OCI-M2 (cell line): ENCODE measurements around the gene C5orf52.
"Not testable (repeated sequence)": the region's sequence is repeated elsewhere in the genome, so short reads cannot be mapped to it uniquely, and the experiment has no call there.

Experiments
- DNase-seq: peaks from one replicate; lab custom pipeline; 2025; ENCODE audit not compliant: unreplicated experiment; lab: John Stamatoyannopoulos, UW

C5orf52 gene

GRCh38 chr5:157670662-157671591, at the start of gene C5orf52:
C5orf52 (plus strand) TSS chr5:157671533; CDS start chr5:157671615, 82 bp downstream.
- no peak for DNase-seq

- no peak for DNase-seq
Measured at GRCh38 chr5:157624144-157624543, 47.2 kb upstream of the C5orf52 start.

GRCh38 chr5:157626831-157627230, 44.5 kb upstream of the C5orf52 start:
- DNase-seq, result no peak

- no peak for DNase-seq
Measured at GRCh38 chr5:157630341-157630740, 41.0 kb upstream of the C5orf52 start.

GRCh38 chr5:157640406-157641066, 30.8 kb upstream of the C5orf52 start:
- no peak for DNase-seq

- DNase-seq, result no peak
Measured at GRCh38 chr5:157648275-157648990, 22.9 kb upstream of the C5orf52 start.

DNA sequence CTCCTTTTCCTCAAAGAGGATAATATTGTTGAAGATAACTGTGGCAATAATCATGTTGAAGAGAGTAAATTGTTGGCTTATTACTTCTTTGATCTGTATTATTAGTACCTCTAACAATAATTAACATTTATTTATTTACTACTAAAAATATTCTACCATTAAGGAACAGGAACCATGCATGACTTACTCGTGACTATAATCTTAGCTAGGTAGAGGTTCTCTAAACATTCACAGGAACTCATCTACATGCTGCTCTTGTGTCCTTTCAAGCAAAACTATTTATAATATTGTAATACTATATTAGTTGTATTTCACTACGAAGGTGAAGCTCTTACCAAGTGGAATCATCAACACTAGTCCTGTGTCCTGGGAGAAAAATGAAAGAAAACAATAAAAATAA, 22.2 kb upstream of the C5orf52 start:
- DNase-seq, result no peak

DNA sequence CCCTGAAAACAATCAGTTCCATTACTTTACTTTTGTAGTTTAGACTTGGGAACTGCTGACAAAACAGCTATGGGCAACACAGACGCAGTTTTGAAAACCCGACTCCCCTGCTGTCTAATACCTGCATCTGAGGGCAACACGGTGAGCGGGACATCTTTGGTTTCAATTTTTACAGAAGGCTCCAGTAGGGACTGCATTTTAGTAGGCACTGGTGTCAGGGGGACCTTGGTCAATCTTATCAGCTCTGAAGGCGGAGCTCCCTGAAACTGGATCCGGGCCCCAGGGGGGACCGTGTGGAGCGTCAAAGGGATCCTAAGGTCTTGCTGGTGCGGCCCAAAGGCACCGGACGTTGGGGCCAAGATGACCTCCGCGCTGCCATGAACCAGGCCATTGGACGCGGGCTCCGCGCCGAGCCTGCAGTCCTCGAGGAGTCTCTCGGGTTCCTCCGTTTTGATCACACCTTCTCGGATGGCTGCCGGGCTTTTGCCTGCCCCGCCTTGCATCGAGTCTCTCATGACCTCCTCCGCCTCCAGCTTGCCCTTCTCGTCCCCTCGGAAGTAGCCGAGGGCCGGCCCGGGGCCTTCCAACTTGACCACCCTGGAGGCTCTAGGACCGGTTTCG, 20.2 kb upstream of the C5orf52 start:
- no peak for DNase-seq

GRCh38 chr5:157651623-157652376, 19.5 kb upstream of the C5orf52 start:
- no peak for DNase-seq

DNA sequence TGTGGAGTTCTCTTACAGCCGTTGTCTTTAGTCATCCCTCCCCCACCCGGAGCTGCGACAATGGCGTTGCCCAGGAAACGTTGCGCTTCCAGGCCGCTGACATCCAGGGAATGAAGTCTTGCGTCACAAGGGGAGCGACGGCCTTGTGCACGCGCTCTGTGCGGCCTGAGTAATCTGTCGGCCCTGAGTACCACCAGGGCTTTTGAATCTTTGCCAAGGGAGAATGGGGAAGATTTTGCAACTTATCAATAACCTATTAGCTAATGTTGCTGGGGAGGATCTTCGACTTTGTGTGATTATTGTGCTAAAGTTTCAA, 19.0 kb upstream of the C5orf52 start, which contains the start of gene SOX30:
Gene SOX30 (minus strand): TSS at position 62 of the 316 bp plus-strand sequence. CDS start 360 bp downstream, outside the sequence.
- no peak for DNase-seq

DNA sequence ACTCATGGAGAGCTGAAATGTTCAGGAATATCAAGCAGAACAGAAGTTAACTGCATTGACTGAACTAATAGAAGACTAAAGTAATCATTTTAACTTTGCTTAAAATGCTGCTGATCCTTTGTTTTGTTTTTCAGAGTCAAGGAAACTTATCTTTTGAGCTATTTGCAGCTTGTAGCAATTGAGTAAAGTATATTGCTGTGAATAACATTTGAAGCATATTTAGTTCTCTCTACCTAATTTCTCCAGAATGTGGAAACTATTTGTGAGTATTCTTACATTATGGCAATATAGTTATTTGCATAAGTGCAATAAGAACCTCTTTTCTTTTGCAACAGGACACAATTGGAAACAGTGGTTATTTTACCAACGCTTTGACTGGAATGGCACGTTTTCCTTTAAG, 13.8 kb upstream of the C5orf52 start:
- DNase-seq, result no peak

GRCh38 chr5:157658893-157659292, 12.4 kb upstream of the C5orf52 start:
- no peak for DNase-seq

DNA sequence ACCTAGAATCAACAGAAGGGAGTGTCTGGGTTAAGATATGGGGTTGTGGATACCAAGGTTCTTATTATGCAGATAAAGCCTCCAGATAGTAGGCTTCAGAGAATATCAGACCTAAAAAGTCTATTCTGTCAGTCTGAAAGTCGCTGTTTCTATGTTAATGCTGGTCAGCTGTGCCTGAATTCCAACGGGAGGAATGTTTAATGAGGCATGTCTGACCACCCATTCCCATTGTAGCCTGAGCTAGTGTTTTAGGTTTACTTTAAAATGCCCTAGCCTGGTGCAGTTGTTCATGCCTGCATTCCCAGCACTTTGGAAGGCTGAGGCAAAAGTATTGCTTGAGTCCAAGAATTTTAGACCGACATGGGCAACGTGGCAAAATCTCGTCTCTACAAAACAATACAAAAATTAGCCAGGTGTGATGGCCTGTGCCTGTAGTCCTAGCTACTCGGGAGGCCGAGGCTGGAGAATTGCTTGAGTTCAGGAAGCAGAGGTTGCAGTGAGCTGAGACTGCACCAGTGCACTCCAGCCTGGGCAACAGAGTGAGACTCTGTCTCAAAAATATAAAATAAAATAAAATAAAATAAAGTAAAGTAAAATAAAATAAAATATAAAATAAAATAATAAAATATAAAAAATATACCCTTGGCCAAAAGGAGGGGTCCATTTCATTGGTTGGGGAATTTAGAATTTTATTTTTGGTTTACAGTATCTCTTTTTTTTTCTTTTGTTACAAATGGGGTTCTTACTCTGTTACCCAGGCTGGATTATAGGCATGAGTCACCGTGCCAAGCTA, 11.3 kb upstream of the C5orf52 start:
- no peak for DNase-seq

DNA sequence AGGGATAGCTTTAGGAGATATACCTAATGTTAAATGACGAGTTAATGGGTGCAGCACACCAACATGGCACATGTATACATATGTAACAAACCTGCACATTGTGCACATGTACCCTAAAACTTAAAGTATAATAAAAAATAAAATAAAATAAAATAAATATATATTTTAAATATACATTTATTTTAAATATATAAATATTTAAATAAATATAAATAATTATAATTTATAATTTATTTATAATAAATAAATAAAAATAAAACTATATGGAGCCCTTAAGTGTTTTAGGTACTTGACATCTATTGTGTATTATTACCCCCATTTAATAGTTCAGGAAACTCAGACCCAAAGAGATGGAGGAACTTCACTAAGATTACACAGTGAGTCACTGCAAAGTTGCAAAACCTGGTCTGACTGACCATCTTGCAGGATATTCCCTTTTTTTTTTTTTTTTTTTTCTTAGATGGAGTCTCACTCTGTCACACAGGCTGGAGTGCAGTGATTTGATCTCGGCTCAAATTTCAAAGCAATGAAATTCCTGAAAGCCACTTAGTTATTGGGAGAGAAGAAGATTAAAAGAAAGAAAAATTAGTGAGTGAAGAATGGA, 5.8 kb upstream of the C5orf52 start:
- no peak for DNase-seq

DNA sequence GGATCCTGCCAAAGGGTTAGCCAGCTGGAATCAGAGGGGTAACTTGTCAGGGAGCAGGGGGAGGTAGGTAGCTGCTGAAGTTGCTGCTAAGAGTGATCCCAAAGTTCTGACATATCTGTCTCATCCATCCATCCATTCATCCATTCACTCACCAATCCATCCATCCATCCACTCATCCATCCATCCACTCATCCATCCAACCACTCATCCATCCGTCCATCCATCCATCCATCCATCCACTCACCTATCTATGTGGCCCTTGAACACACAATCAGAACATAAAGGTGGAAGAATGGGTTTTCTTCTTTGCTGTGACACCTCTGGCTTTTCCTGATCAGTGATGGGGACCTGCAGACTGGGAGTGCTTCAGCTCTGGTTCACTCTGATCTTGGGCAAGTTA, 3.0 kb upstream of the C5orf52 start:
- DNase-seq, result no peak

- DNase-seq, result no peak
Measured at GRCh38 chr5:157669701-157670097, 1.6 kb upstream of the C5orf52 start.

DNA sequence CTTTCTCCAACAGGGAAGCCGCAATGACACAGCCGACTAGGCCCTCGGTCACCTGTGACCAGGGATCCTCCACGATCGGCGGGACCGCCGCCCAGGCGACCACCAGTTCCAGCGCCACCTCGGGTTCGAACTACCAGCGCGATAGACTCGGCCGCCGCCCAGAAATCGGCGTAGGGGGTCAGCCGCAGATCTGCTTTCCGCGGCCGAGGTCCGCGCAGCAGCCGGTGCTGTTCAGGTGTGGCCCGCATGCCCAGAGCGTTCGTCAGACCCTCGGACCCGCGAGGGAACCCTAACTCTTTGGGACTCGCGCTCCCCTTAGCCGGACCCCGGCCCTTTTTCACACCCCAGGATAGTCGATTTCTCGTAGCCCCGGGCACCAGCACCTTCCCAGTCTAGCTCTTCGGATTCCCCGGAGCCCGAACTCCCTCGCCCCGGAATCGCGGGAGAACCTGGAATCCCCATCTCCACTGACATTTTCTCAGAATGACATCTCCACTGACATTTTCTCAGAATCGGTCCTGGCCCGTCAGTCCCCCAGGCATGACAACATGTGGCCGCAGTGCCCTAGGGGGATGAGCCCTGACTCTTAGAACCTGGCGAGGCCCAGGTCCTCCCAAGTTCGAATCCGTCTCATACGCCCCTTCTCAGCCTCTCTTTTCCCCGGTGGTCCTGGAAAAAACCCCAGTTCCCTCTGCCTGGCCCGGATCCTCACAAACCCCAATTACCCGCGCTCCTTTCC, 428 bp downstream of the C5orf52 start:
- DNase-seq, result no peak

GRCh38 chr5:157672976-157673375, 1.6 kb downstream of the C5orf52 start:
- no peak for DNase-seq

GRCh38 chr5:157674351-157674750, 3.0 kb downstream of the C5orf52 start:
- DNase-seq, result not testable (repeated sequence)
